A172 (cell line): Measurements from ENCODE around the gene ALDH4A1. TPM values are rescaled to one million over a fixed set of nuclear protein-coding genes. Genes with fewer than 3 reads are reported as not detected.
"Not testable (repeated sequence)": the region's sequence is repeated elsewhere in the genome, so short reads cannot be mapped to it uniquely, and the experiment has no call there.

Experiments used
- DNase-seq: peaks from one replicate; pipeline ENCODE4 v3.0.0-alpha.2; 2015; ENCODE audit warnings: low spot score
- total RNA-seq: library from RNA; depleted of rRNA; stranded (reverse); fragments of >200 nt; shearing (Covaris generic); gene quantifications from 2 replicates; pipeline ENCODE4 v1.2.3, GENCODE V29; 2014

Gene ALDH4A1
- total RNA-seq, 1 experiment from 2014 or later = 10.1 TPM

DNA sequence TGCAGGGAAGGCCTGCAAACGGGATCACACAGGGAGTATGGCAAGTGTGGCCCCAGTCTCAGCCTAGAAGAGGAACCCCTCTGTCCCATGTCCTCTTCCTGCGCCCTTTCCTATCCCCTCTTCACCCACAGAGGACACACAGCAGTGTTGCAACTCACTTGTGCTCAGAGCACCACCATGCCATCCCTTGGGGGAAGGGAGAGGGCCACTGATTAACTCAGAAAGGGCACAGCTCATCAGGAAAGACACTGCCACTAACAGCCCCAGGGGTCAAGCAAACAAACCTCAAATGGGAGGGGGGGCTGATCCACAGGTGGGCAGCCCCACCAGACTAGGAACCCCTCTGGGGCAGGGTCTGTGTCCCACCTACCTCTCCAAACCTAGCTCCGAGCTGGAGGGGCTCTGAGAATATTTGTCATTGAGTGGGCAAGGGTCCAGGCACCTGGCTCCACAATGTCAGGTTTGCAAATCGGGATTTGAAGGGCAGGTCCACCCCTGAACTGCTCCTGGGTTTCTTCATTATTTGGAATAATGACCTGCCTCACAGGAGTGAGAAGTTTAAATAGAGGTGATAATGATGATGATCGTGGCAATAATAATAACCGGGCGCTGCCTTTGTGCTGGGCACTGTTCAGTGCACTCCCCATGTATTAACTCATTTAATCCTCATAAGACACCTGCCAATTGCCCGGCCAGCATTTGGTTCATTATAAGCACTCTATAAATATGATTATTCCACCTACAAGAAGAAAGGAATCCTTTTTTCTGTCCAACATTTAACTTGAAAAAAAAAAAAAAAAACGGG, 1.0 kb downstream of the ALDH4A1 start:
- DNase-seq = no peak

DNA sequence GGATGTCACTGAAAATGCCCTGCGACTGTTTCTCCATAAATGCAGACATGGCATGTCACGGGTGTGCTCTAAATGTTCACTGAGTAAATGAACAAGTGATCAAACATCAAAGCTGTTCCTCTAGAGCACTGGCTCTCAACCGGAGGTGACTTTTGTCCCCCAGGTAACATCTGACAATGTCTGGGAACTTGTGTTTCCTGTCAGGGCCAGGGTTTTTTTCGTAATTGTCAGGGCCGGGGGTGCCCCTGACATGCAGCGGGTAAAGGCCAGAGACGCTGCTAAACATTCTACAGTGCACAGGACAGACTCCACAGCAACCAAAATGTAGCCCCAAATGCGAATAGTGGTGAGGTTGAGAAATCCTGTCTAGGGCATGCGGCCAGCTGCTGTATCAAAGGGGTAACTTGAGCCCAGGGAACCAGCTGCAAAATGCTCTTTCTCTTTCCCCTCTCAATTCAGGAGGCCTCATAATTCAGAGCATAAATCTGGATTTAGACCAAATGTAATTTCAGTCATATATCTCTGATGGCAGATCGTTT, 2.0 kb downstream of the ALDH4A1 start:
- no peak for DNase-seq

DNA sequence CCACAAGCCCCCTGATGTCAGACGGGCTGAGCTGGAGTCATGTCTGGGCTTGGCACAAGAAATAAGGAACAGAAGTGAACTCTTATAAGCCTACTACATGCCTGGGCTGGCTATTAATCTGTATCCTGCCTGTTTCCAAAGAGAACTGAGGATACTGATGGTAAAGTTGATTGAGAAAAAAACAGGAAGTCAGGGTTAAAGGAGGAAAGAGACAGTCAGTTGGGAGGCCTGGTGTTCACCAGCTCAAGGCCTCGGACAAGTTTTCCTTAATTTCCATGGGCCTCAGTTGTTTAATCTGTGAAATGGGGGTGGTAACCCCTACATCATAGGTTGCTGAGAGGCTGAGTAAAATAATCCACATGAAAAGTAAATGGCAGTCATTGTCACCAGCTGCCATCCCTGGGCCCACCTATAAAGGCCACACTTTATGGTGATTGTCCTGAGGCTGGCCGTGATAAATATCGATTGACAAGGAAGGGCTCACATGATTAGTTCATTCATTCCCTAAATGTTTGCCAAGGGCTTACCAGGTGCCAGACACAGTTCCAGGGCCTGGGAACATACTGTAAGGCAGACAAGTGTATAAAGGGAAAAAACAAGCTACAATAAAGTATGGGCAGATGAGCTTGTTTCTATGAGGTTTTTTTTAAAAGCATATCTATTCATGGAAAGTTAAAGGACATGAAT, 2.8 kb downstream of the ALDH4A1 start:
- no peak for DNase-seq

DNA sequence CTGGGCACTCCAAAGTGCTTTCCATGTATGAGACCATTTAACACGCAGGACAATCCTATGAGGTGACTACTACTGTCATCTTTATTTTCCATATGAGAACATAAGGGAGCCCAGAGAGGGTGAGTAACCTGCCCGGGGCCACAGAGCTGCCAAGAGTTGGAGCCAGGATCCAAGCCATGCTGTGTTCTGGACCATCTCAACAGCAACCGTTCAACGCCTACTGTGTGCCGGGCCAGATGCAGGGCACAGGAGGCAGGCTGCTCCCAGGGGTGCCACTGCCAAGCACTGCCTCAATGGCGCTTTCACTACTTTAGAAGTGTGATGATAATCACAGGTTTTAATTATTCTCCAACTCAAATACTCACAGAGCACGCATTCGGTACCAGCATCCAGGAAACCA, 3.8 kb downstream of the ALDH4A1 start:
- no peak for DNase-seq

DNA sequence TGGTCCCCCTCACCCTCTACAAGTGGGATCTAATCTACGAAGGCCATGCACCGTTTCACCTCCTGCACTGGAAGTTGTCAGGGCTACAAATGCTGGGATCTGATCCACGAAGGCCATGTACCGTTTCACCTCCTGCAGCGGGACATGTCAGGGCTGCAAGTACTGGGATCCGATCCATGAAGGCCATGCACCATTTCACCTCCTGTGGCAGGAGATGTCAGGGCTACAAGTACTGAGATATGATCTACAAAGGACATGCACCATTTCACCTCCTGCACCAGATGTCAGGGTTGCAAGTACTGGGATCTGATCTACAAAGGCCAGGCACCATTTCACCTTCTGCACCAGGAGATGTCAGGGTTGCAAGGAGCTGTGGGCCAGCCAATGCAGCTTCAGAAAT, 7.0 kb downstream of the ALDH4A1 start:
- DNase-seq = no peak

DNA sequence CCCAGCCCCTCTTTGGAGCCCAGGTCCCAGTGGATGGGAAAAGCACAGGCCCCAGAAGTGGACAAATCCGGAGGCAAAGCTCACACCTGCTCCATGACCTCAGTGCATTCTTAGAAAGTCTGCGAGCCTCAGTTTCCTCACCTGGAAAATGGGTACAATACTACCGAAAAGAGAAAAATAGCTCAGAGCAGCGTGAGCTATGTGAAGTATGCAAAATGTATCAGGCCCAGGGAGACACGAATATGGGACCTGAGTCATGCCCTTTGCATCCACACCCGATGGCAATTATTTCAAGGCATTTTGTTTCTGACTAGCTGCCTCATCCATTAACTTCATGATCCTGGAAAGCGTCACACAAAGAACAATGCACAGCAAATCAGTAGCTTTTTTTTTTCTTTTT, 9.2 kb downstream of the ALDH4A1 start:
- DNase-seq = no peak

DNA sequence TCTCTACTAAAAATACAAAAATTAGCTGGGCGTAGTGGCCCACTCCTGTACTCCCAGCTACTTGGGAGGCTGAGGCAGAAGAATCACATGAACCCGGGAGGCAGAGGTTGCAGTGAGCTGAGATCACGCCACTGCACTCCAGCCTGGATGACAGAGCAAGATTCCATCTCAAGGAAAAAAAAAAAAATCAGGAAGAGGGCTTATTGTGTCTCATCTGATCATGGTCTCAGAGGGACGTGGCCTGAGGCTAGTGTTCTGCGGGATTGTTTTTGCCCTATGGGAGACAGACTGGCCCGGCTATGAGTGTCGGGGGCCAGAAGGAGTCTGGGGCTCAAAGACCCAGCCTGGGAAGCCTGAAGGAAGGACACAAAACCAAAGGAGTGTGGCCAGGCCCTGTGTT, 10.5 kb downstream of the ALDH4A1 start:
- DNase-seq = not testable (repeated sequence)

DNA sequence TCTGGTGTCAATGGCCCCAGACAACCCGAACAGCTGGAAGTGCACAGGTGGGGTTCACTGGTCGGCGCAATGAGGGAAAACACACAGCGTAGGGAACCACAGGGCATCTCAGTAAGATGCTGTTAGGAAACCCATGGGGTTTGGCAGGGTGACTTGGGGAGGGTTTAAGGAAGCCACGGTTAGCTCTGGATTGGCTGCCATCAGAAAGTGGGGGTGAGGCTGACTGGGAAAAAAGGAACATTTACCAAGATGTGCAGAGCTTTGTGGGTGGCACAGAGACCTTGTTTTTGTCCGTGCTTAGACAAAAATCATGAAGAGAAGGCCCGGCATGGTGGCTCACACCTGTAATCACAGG, 11.0 kb downstream of the ALDH4A1 start:
- no peak for DNase-seq

DNA sequence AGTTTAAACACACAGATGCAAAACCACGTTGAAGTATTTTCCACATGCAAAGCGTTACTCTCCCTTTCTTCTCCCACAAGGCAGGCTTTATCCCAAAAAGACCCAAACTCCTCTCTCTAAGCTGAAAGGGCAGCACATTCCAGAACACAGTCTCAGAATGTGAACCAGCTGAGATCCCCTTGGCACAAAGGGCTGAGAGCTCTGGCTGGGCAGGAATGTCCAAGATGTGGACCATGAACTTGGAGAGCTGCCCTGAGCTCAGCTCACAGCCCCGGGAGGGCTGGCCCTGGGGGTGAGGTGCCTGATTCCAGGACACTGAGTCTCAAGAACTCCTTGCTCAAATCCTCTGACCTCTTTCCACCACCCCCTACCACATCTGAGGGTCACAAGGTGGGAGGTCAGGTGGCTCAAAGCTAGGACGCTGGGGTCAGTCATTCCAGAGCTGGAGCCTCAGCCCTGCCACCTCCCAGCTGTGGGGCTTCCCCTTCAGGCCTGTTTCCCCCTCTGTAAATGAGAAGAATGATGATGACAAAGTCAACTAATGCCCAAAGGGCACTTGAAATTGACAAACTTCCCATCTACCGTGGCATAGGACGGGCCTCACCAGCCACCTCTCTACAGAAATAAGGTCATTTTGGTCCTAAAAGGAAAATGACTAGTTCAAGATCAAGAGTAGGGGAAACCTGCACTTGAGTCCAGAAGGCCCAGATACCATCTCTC, 11.5 kb downstream of the ALDH4A1 start:
- DNase-seq = no peak

DNA sequence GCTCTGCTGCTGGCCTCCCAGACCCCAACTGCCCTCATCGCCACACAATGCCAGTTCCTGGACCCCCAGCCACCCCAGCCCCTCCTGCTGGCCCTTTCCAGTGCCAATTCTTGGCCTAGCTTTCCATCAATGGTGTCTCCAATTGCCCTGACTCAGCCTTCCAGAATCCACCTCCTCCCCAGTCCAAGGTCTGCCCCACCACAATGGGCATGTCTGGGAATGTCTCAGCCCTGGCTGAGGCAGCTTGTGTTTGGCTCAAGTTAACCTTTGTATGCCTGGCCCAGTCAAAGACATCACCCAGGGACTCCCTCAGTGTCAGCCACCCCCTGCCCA, 16.4 kb downstream of the ALDH4A1 start:
- no peak for DNase-seq

DNA sequence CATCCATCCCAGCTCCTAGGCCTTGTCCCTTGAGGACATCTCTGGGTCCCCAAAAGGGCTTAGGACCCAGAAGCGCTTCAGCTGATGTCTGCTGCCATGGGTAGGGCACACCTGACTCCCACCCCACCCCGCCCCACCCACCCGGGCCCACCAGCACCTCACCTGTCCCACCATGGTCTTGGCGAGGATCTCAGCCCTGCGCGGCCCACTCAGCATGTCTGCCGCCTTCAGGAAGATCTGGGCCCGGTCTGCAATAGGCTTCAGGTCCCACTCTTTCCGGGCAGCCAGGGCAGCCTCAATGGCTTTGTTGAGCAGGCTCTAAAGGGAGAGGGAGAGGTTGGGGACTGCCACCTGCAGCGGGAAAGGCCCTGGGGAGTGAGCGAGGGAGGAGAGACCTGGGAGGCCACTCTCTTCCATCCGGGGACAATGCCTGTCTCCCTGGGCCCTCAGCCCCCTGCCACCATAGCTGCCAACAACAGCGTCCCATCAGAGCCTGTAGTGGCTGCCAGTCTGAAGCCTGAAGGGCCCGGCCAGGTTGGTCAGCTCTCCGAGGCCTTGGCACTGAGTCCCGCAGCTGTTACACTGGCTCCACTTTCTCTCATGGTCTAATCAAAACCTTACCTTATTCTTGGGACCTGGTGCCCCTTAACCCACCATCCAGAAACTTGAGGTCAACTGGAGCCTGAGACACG, 16.9 kb downstream of the ALDH4A1 start:
- DNase-seq = no peak

DNA sequence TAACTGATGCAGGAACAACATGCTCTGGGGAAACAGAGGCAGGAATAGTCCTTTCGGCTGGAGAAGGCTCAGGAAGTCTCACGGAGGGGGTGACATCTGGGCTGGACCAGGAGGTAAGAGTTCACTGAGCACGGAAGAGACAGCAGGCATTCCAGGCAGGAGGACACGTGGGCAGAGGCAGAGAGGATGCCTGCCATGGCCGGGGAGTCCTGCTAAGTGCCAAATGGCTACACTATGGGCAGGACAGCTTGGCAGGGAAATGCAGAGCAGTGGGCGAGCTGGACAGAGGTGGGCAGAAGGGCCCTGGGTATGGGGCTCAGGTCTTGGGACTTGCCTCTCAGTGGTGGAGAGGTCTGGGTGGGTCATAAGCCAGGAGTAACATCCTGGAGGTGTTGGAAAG, 17.6 kb downstream of the ALDH4A1 start:
- DNase-seq = no peak

DNA sequence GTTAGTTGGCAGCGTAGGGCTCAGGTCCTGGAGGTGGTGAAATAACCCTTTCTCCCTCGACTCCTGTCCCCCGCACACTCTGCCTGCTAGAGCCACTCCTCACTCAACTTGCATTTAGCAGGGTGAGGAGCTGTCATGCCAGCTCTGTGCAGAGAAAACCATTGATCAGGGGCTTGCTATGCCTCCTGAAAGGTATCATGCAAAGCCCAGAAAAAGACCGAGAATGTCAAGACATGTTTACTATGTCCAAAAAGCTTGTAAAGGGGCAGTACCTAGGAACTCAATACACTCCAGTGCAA, 18.0 kb downstream of the ALDH4A1 start:
- no peak for DNase-seq

DNA sequence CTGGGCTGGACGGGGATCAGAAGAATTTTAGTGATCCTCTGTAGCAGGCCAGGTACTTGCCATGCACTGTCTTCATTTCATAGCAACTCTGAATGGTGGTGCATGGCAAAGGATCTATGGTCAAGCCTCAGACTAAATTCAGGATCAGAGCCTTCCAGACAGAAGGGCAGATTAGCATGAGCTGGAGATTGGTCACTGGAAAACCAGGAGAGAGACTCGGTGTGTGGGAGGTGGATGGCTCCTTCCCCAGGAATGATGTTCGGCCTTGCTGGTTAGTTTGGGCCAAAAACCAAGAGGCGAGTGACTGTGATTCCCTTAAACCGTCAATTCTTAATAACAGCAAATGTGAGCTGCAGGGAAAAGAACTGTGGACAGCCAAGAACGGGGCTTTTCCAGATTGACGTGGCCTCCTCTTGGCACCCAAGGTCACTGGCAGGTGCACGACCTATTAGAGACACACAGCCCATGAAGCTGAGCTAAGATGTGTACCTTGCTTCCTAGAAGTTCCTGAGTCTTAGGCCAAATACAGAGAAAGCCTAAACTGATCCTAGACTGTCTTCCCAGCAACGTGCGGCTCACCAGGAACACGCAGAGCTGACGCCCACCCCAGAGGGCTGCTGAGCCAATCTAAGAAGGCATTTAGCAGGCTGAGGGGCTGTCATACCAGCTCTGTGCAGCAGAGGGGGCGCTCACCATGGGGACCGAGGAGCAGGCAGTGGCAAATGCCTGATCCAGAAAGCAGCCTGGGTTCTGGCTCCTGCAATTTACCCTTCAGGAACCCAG, 18.5 kb downstream of the ALDH4A1 start:
- DNase-seq = peak; percentile 44

DNA sequence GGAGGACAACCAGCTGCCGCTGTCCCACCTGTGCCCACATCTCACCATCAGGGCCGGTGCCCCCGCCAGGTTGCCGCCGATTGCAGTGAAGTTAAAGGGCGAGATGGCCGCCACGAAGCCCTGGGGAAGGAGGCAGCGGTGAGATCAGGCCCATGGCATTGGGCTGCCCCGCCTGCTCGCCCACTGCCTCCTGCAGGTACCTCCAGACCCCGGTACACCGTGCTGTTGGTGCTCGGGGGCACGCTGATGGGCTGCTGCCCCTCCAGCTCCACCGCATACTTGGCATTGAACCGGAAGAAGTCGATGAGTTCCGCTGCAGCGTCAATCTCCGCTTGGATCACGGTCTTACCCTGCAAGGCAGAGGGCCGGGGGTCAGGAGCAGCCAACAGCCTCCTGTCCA, 19.3 kb downstream of the ALDH4A1 start:
- DNase-seq = no peak

DNA sequence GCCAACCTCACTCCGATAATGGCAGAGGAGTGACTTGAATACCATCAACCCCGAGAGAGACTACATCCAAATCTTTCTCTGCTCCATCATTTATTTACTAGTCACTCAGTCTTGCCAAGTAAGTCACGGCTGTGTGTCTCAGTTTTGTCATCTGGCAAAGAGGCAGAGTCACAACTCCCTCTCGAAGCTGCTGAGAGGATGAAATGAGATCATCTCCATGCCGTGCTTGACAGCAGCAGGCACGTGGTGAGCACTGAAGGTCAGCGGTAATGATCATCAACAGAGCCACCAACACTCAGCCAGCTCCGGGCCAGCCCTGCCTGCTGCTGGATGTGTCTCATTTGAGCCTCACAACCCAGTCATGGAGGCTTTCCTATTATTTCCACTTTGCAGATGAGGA, 19.9 kb downstream of the ALDH4A1 start:
- no peak for DNase-seq

DNA sequence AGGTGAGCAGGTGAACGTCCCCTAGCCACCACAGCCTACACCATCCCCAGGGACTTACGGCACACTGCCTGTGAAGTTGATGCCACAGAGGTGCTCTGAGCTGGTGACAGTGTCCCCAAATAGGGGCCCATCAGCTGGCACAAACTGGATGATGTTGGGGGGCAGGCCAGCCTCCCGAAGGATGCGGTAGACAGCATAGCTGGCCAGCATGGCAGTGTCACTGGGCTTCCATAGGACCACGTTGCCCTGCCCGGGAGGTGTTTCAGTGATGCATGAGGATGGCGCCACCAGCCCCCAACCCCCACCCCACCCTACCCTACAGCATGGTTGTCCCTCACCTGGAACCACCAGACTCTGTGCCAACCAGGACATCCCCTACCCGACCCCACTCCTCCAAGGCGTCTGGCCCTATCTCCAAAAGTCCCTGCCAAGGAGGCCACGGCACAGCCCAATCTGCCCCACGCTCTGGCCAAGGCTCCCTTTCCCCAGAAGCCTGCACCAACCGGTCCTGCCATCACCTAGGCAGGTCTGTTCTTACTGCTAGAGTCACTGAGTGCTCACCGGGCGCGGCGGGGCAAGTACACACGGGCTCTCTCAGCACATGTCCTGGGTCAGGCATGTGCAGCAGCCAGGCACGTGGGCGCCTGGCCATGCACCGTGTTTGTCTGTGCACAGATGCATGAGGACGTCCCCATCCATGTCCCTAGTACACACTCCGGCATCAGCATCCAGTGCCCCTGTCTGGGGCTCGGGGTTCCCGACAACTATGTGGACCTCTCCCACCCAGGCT, 20.5 kb downstream of the ALDH4A1 start:
- DNase-seq = no peak

DNA sequence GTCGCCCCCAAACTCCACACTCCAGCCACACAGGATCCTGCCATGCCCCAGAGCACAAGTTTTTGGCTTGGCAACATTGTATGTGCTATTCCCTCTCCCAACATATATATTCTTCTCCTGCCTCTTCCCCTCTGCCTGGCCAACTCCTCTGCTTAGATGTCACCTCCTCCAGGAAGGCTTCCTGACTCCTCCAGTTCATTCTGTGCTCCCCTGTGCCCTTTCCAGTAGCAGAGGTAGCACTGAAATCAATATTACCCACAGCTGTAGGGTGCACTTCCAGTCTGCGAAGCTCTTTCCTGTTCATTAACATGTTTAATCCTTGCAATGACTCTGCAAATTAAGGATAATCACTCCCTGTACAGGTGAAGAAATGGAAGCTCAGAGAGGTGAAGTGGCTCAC, 21.2 kb downstream of the ALDH4A1 start:
- no peak for DNase-seq

DNA sequence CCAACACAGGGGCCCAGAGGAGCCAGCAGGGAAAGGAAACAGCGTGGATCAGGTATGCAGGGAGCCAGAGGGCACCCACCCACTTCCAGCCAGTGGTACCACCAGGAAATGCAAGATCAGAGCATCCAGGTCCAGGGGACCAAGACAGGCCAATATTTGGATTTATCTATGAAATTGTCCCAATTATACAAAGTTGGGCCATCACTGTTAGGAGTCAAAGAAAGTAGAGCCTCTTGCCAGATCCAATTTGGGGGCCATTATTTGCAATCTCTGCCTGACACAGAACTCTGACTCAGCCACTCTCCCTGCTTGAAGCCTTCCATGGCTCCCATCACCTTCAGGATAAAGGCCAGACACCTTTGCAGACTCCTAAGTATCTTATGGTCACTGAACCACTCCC, 21.8 kb downstream of the ALDH4A1 start:
- DNase-seq = no peak

DNA sequence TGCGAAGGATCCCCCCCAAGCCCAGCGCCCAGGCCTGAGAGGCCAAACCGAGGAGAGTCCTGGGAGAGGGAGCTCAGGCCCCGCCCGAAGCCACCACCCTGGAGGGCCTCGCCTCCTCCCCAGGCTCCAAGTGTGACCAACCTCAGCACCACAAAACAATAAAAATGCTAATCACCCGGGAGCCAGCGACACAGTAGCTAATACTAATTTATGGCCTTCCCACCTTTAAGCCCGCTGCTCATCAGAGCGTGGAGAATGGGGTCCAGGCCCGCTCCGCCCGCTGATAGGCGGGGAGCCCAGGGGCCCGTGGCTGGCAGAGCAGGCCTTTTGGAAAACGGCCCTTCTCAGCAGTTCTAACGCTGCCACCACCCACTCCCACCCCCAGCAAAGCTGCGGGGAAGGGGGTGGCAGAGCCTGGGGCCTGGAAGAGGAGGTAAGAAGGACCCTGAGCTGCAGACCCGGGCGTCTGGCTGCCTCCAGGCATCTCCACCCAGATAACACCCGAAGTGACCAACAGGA, 22.5 kb downstream of the ALDH4A1 start:
- DNase-seq = no peak
